HG02981 (cell line): ENCODE measurements around the gene USP2.

ENCODE experiments used
- ATAC-seq: cut with Tn5 transposase; IDR thresholded peaks from one replicate; pipeline ENCODE4 v1.9.1; 2021; ENCODE audit warnings: mild to moderate bottlenecking, moderate library complexity; ENCODE audit not compliant: unreplicated experiment

USP2 gene

DNA sequence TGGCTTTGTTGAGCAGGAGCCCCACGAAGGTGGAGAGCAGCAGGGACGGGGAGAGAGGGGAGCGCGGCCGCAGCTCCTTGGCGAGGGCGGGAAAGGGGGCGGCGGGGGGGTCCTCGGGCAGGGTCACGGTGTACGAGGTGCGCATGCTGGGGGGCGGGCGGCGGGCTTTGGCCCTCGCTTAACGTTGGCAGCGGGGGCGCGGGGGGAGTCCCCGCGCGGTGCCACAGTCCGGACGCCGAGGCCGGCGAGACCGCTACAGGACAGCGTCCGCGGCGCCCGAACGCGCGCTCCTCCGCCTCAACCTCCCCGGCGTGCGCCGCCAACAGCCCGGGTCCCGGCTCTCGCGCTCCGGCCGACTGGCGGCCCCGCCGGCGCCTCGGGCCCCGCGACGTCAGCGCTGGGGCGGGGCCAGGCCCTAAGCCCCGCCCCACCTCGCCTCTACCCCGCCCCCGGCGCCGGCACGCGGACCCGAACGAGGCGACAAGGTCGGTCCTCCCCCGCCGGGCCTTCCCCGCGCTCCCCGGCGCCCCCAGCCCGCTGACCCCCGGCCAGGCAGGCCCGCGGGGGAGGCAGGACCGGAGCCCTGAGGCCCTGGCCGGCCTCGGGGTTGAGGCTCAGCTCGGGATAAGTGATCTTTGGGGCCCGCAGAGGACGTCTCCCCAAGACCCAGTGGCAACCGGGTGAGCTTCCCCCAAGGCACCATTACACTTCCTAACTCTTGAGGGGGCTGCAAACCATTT lies 17.5 kb downstream of the USP2 start:
- ATAC-seq, result no peak

DNA sequence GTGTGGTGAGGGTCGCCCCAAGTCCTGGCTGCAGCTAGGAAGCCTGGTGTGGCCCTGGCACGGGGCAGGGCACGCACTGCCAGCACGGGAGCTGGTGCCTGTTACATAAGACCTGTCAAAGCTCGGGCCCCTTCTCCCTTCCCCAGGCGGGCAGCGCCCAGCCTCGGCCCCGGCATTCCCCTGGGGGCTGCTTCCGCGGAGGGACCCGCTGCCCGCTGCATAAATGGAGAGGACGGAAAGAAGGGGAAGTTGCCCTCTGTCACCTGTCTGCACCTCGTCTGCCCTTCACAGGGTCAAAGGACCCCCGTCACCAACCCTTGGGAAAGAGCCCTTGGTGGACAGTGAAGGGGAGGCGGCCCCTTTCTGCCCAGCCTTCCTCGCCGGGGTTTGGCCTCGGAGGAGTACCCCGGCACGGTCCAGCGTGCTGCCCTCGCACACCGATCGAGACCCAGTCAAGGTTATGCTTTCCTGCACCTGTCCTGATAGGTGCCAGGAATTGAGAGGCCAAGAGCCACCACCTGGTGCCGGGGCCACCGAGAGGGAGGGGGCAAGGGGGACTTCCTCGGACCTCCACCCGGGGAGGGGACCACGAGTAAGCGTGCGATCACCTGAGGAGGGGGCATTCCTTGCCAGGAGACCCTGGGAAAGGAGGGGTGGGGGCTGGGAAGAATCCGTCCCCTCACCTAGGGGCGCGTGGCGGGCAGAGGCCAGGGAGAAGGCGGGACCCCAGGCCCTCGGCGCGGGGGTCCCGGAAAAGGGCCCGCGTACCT lies 18.2 kb downstream of the USP2 start:
- ATAC-seq, result no peak

DNA sequence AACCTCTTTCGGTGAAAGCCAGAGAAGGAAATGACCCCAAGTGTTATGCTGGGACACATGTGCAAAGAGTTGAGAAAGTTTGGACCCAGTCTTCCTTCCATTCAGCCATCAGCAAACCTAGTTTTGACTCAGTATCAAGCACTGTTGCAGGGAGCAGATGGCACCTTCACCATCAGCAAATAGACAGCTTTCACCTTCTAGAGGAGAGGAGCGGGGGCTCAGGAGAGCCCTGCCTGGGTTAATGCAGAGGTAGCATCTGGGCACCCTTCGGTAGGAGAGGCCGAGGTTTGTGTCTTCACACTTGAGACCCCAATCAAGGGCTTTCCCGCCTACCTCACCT lies 18.8 kb downstream of the USP2 start:
- ATAC-seq, result no peak

DNA sequence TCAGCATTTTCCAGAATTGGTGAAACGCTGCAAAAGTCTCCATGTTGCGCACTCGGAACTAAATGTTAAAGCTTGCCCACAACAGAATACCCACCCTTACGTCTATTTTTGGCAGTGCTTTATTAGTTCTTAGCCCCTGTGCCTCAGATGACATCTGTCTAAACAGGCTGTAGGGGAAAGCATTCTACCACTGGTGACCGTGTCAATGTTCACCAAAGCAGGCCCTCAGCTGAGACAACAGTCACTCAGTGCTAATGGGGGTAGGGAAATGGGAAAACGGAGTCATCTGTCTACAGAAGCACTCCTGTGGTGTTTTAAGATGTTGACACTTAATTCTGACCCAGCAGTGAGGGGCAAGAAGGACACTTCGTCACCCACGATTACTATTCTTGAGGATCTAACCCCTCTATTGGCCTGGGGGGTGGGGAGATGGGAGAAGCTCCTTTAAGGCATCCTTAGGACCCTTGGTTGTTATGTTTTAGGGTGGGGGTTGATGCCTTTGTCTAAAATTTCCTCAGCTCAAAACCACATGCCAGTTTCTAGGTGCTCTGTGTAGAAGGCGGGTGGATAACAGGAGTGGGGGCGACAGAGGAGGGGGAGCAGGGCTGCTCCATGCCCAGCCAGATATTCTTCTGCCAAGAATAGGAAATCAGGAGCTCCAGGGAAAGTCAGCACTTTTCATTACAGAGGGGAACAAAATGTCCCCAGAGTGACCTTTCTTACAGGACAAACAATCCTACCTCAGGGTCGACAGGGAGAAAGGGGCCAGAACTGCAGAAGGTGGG lies 19.4 kb downstream of the USP2 start:
- ATAC-seq, result no peak

DNA sequence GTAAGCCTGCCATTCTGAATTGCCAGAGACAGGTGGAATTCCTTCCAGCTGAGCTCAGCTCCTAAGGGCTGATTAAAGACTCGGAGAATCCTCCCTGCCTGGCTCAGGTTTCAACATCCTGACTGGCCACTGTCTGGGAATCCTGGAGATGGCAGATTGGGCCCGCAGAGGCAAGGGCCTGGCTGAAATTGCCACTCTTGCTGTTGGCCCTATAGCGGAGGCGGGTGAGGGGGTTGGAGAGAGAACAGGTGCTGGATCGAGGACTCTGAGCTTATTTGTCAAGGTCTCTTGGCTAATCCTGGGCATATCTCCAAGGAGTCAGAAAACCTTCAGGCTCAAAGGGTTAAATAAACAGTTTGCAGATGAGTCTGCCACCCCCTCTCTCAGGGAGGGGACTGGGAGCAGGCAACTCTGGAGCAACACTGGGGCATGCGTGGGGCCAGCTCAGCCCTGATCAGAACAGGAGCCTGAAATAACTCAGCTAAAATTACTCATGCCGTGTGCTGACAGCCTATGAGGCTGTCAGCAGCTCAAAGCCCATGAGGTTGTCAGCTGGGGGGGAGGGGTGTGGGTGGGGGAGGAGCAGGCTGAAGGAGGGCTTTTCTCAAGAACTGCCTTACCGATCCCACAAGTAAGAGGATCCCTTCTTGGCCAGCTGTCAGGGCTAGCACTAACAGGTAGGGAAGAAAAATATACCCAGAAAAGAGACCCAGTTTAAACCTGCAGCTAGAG lies 20.3 kb downstream of the USP2 start:
- ATAC-seq, result no peak

DNA sequence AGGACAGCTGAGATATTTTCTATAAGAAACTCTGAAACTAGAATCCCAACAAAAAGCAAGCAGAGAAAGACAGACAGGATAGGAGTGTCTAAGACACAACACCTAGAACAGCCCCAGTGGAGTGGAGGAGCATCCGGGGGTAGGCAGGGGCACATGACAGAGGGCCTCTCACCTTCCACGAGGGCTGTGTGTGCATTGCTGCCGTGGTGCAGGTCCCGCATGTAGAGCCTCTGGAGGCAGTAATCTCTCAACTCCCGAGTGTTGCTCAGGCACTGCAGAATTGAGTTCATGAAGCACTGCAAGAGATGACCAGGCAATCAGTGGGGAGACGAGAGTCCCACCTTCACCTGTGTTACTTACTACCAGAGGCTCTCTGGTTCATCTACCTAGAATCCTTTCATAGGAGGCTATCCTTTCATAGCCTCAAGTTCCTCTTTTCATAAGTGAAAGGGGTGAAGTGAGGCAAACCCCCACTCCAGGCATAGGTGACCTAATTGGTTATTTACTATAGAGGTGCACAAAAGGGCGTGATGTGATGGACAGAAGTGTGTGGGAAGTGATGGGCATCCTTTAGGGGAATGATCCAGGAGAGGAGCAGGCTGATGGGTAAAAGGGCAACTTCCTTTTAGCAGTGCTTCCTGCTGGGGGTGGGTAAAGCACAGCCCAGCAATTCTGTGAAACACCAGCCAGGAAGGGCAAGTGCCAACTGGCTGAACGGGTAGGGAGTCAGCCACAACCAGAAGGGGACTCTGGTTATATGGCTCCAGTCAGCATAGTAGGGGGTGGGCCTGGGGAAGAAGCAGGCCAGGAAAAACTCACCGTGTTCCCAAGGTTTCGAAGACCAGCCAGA lies 21.9 kb downstream of the USP2 start:
- no peak for ATAC-seq

DNA sequence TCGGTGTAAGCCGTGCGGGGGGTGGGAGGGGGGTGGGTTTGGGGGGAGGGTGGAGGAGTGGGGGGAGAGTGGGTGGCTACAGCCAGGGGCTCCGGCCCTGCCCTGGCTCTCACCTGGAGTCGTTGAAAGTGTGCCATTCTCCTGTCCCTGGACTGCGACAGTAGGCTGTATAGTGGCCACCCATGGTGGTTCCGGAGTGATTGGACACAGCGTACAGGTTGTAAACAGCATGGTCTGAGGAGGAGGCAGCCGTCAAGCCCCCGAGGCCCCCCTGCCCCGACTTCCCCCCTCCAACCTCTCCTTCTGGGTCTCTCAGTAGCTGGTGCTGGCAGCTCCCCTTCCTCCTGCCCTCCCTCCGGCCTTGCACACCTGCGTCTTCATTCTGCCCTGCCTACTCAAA lies 24.4 kb downstream of the USP2 start:
- ATAC-seq, result no peak

DNA sequence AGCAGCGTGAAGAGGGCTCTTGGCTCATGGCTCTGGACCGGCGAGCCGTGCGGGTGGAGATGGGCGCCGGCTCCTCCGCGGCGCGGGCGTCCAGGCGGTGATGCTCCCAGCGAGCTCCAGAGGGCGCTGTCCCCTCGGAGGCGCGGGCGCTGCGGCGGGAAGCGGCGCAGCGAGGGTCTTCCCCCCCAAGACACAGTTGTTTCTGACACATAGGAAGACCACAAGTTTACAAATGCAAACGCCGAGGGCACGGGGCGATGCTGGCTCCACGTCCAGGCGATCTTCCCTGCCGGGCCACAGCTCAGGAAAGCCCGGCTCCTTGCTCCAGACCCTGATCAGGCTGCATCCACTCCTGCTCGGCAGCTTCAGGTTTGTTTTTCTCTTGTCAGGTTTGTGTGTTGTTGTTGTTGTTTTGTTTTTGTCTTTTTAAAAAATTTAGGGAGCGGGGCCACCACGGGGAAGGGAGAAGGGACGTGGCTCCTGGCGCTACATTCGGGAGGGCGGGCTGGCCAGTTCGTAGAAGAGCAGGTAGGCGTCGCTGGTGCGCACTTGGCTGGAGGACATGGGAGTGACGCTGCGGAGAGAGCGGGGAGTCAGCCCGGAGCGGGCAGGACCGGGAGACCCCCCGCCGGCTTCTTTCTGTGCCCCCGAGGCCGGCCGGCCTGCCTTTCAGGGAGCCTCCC lies 25.0 kb downstream of the USP2 start:
- peak; percentile 68 for ATAC-seq

DNA sequence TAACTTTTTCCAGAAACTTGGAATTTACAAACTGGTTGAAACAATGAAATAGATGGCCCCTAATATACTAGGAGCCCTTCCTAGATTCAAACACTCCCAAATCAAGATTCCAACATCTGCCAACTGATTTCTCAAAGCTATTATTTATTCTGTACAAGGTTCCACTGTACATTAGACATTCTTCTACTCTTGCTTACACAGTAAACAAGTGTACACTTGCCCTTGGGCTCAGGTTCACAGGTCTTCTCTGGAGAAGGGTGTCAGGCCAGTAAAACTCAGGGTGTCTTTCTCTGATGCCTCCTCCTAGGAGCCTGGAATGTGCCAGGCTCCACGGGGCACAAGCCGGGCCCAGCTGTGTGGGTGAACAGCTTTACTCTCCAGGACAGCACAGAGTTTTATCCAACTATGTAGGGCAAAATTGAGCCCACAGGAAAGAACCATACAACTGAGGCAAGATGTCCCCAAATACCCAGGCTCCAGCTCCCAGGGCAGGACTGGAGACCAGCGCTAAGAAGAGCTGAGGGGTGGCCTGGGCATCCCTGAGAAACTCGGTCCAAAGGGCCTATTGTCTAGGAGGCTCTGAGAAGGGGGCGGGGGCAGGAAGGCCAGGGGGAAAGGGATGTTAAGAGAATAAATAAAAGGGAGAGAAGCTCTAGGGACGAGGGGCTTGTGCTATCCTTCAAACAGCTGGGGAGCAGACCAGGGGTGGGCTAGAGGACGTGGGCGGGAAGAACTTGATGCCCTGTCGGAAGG lies 26.2 kb downstream of the USP2 start:
- no peak for ATAC-seq

DNA sequence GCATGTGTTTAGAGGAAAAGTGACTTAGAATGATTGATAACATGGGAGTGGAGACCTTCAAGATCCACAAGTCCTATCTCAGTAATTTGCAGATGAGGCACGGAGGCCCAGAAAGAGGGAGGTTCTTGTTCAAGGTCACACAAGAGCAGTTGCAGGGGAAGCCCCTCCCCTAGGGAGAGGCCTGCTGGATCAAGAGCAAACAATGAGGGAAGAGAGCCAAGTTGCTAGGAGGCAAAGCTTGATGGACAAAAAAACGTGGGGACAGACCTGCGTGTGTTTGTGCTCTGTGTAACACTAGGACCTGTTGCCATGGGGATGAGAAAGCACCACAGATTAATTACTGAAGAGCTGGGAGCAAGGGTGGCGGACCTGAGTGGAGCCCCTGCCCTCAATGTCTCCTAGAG lies 28.6 kb downstream of the USP2 start:
- ATAC-seq, result no peak

DNA sequence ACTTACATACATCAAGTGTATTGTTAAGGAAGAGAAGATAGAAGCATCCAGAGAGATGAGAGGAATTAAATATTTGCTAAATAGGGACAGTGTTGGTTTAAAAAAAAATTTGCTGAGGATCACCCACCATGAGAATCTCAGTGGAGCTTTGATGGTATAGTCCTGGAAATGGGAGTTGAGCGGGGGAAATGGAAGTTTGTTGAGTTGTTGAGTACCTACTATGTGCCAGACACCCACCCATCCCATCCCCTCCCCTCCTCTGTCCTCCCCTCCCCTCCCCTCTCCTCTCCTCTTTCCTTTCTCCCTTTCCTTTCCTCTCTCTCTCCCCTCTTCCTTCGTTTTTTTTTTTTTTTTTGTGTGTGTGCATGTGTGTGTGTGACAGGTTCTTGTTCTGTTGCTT lies 30.3 kb downstream of the USP2 start:
- no peak for ATAC-seq

DNA sequence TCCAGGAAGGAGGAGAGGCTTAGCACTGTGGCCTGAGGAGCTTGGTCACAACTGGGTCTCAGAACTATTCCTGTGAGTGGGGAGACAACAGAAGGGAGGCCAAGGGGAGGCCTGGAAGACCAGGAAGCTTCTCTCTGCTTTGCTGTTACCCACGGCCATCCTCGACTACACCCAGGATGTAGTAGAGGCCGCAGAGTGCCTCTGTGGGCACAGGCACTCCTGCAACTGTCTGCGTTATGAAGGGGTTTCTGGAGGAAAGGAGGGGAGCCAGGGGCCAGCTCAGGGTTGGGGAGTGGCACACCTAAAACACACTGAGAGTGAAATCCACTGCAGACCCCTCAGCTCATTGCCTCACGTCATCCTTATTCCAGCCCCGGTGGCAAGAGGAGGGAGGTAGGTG lies 31.2 kb downstream of the USP2 start:
- no peak for ATAC-seq

DNA sequence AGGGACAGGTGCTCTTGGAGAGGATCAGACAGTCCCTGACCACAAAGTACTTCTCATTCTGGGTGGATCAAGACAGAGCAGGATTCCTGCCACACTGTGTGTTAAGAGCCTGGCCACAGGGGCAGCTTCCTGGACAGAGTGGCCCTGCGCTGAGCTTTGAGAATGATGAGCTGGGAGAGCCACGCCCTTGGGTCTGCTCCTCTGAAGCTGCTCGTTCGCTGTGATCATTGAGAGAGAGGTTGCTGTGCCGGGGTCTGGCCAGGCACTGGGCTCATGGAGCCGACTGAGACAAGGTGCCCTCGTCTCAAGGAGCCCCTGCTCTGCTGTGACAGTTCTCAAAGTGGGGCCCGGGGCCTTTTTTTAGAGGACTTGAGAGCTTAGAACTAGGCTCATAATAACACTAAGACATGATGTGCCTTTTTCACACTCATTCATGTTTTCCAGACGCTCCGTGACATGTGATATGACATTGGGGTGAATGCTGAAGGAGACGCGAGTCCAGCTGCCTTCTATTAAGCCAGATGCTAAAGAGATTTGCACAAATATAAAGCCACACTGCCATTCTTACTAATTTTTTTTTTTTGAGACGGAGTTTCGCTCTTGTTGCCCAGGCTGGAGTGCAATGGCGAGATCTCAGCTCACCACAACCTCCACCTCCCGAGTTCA lies 33.4 kb downstream of the USP2 start:
- no peak for ATAC-seq

DNA sequence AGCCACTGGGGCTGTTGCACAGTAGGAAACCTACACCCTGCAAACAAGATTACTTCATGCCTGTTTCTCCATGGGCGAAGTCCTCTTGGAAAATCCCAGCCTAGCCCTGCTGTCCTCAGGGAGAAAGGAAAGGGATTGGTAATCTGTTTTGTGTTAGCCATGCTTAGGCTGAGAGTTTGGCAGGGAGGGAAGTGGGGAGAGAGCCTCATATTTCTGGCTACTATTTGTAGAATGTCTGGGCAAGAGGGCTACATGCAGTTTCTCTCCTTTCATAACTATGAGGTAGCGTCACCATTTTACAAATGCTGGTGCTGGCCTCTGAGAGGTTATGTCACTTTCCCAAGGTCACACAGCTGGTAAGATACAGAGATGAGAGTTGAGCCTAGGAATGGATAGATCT lies 34.2 kb downstream of the USP2 start:
- no peak for ATAC-seq

DNA sequence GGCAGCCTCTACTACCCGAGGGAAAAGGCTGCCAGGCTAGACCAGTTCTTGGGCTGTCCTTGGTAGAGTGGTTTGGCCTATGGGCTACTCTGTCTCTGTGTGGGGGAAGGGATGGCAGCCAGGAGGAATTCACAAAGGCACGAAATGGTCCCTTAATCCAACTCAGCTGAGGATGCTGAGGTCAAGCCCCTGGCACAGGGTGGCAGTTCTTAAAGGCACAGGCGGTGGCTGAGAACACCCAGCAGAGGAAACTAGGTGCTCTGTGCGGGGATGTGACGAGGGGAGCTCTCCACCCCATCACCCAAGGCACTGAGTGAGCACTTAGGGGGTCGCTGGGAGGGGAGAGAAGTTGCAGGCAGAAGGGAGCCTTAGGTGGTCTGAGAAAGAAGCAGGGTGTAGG lies 34.9 kb downstream of the USP2 start, which contains the start of gene MFRP:
Gene MFRP, minus strand, starts transcription at position 101 of the 400 bp plus-strand sequence. CDS start 192 bp downstream, outside the sequence.
- ATAC-seq, result no peak

DNA sequence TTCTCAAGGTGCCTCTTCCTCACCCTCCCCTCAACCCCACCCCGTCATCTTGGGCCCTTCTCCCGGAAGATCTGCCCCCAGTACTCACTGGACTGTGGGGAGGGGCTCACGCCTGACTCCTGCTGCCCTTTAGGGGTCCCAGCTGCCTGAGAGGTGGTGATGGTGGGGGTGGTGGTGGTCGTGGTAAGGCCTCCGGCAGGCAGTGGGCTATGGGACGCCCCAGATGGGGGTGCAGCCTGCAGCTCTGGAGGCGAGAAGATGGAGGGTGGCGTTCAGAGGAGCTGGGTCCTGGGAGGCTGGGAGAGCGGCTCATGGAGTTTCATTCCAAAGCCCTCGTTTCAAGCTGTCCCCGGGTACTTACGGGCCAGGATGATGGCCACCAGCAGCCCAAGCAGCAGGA lies 35.8 kb downstream of the USP2 start:
- no peak for ATAC-seq

DNA sequence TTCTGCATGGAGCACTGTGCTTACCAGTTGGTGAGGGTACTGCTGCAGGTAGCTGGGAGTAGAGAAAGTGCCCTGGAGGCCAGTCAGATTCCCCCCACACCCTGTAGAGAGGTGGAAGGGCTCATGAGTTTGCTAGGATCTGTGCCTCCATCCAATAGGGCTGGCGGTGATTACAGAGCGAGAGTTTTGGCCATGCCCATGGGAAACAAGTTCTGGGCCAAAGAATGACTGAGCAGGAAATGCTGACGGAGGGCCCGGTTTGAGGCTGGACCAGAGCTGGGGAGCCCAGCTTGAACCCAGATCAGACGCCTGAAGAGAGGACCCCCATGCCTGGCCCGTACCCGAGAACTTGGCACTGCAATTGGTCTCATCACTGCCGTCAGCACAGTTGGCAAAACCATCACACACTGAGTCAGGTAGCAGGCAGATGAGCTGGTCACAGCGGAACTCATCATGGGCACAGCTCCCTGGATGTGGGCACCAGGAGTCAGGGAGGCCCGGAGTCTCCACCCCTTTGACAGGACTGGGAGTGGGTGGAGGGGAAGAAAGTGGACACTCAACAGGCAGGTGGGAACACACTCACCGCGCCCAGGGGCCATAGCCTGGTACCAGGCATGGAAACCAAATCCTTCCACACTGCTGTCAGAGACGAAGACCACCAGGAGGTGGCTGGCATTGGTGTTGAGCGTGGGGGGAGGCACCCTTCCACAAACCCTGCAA lies 37.0 kb downstream of the USP2 start:
- no peak for ATAC-seq

DNA sequence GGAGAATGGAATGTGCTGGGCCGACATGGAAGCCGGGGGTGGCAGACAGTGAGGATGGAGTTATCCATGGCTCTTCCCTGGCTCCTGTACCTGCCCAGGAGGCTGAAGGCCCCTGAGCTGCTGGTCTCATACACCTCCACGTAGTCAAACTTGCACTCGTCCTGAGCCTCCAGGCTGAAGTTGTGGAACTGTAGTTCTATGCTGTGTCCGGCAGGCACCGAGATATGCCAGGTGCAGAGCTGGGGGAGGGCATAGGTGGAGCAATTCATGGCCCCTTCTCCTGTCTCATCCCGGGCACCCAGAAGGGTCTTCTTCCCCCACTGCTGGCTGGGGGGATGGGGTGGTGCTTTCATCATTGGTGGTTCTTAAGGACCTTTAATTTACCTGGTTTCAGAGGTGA lies 37.8 kb downstream of the USP2 start:
- no peak for ATAC-seq
